GM18907 (cell line): ENCODE measurements around the gene KLHL26.
A peak's percentile ranks its signal among the peaks of the same experiment; 100 is the strongest.
"Not testable (repeated sequence)": the region's sequence is repeated elsewhere in the genome, so short reads cannot be mapped to it uniquely, and the experiment has no call there.

Source experiments
- ATAC-seq: cut with Tn5 transposase; IDR thresholded peaks from one replicate; pipeline ENCODE4 v1.9.1; 2021; ENCODE audit warnings: mild to moderate bottlenecking, moderate library complexity; ENCODE audit not compliant: unreplicated experiment

The KLHL26 gene, protein sequence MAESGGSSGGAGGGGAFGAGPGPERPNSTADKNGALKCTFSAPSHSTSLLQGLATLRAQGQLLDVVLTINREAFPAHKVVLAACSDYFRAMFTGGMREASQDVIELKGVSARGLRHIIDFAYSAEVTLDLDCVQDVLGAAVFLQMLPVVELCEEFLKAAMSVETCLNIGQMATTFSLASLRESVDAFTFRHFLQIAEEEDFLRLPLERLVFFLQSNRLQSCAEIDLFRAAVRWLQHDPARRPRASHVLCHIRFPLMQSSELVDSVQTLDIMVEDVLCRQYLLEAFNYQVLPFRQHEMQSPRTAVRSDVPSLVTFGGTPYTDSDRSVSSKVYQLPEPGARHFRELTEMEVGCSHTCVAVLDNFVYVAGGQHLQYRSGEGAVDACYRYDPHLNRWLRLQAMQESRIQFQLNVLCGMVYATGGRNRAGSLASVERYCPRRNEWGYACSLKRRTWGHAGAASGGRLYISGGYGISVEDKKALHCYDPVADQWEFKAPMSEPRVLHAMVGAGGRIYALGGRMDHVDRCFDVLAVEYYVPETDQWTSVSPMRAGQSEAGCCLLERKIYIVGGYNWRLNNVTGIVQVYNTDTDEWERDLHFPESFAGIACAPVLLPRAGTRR

DNA sequence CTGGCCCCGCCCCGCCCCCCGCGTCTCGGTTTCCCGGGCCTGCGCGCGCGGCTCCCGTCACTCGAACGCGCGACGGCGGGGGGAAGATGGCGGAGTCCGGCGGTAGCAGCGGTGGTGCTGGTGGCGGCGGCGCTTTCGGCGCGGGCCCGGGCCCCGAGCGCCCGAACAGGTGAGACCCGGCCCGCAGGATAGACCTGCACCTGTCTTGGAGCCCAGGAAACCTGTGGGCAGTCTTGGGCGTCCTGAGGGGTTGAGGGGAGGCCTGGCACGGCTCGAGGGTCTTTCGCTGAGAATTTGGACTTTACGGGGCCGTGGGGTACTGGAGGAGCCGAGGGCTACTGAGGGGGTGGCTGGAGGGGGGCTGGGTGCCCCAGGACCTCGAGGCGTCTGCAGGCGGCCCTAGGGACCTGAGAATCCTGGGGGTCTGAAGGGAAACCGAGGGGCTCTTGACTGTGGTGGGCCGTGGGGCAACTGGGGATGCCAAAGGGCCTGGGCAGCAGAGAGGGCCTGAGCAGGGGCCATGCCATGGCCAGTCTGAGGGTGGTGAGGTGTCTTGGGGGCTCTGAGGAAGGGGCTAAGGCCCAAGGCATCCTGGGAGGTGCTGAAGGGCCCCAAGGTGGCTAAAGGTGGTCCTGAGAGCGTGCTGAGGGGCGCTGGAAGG lies at the start of gene KLHL26:
TSS of gene KLHL26 (plus strand) at position 60 of the 661 bp plus-strand sequence. CDS start at position 87, 27 bp downstream.
- ATAC-seq, result peak; percentile 0

DNA sequence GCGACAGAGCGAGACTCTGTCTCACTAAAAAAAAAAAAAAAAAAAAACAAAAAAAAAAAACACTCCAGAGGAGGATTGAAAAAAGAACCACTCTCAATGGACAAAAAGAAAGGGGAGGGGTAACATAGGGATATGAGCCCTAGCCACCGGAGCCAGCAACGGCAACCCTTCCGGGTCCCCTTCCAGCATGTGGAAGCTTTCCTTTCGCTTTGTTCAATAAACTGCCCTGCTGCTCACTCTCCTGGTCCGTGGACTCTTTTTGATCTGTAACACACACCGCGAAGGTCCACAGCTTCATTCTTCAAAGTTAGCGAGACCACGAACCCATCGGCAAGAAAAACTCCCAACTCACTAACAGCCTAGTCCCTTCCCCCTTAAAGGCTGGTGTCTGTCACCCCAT lies 49.3 kb upstream of the KLHL26 start:
- no peak for ATAC-seq

DNA sequence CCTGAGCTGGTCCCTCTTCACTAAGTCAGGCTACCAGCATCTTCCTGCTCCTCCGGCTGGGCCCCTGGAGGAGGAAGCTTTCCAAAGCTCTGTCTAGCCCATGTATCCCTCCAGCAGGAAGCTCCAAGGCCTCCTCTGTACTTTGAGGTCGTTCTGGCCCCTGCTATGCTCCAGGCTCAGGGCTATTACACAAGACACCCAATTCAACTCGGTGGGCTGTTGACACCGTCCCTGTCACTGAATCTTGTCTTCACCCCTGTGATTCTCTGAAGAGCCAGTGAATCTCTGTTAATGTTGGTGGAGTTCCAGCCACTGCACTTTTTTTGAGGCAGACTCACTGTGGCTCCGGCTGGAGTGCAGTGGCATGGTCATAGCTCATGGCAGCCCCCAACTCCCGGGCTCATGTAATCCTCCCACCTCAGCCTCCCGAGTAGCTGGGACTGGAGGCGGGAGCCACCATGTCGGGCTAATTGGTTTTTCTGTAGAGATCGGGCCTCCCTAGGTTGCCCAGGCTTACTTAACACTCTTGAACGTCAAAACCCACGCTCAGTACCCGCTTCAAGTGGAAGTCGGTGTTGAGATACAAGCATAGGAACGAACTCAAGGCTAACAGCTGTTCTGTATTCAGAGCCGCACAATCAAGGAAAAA lies 48.7 kb upstream of the KLHL26 start:
- peak; percentile 8 for ATAC-seq

DNA sequence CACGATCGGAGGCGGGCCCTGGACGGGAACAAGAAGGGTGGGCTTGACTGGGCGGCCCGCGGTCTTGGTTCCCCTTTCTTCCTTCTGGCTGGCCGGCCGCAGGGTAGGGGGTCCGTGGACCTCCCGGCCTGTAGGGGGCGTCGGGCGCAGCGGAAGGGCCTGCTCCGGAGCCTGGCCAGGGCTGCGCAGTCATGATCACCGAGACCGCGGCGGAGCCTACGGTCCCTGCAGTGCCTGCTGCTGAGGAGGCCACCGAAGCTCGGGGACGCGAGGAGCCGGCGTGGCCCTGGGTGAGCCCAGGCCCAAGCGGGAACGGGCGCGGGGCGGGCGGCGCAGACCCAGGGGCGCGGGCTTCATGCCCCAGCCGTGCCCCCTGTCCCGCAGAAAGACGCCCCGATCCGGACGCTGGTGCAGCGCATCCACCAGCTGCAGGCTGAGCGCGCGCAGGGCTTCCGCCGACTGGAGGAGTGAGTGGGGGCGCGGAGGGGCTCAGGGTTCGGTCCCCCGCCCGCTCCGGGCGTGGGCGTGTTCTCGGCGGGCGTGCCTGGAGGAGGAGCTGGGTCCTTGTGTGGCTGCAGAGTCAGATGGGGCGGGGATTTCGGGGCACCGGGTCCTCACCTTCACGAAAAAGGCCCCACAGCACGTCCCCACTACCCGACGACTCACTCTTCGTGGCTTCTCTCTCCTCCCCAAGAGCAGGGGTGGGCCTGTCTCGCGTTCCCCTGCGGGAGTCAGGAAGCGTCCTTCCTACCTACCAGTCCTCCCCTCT lies 48.0 kb upstream of the KLHL26 start, which contains the start of gene REX1BD:
TSS of gene REX1BD (plus strand) at position 188 of the 769 bp plus-strand sequence. CDS start at position 192, 4 bp downstream.
- ATAC-seq, result peak; percentile 70

DNA sequence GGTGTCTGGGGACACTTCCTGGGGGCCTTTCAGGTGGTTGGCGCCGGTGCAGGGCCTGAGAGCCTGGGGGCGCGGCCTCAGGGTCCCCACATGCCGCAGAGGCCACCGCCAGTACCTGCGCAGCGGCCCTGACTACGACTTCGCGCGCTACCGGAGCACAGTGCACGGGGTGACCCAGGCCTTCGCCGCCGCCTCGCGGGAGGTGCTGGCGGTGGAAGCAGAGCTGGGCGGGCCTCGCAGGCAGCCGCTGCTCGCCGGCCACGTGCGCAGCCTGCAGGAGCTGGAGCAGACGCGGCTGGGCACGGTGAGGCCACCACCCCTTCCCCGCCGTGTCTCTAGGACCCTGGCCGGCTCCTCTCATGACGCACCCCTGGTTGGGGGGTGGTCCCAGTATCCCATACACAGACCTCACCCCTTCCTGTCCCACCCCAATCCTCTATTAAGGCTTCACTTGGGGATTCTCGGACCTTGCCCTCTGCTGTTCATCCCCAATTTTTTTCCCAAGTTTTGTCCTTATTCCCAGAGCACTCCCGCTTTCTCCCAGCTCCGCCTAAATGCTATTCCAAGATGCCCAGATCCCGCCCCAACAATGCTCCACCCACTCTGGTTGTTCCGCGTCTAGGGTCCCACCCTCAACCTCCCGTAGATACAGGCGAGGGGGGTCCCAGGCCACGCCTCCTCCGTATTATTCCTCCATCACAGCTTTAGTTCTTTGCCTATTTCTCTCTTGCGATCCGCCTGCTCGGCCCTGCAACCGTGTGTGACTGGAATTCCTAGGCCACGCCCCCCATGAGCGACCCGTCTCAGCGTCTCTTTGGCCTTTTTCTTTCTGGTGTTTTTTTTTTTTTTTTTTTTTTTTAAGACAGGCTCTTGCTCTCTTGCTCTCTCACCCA lies 47.2 kb upstream of the KLHL26 start:
- peak; percentile 33 for ATAC-seq

DNA sequence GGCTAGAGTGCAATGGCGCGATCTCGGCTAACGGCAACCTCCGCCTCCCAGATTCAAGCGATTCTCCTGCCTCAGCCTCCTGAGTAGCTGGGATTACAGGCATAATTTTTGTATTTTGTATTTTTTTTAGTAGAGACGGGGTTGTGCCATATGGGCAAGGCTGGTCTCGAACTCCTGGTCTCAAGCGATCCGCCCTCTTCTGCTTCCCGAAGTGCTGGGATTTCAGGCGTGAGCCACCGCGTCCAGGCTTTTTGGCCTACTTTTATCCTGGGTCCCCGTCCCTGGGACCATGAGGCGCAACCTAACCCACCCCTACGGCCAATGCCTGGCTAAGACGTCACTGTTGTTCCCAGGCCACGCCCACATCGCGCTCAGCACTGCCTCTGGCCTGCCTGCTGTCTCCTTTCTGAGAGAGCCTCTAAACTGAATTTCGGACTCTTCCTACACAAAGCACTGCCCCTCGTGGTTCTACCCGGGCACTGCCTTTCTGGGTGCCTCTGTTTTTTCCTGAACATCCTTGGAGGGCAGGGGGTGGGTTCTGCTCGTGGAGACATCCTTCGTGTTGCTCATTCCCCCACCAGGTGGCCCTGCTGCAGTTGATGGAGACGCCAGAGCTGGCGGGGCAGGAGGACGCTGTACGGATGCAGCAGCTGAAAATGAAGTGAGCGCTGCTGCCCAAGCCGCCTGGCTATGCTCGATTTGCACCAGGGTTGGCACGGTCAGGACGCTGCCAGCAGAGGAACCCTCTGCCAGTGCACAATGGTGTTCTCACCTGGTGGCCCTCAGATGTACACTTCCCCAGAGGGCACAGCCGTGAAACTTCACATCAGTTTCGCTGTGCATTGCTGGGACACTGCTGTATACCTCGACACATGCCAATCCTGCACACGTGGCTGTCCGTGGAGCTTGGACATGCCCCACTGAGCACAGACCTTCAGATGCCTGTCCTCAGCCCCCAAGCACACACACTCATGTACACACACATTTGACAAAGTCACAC lies 46.3 kb upstream of the KLHL26 start:
- no peak for ATAC-seq

DNA sequence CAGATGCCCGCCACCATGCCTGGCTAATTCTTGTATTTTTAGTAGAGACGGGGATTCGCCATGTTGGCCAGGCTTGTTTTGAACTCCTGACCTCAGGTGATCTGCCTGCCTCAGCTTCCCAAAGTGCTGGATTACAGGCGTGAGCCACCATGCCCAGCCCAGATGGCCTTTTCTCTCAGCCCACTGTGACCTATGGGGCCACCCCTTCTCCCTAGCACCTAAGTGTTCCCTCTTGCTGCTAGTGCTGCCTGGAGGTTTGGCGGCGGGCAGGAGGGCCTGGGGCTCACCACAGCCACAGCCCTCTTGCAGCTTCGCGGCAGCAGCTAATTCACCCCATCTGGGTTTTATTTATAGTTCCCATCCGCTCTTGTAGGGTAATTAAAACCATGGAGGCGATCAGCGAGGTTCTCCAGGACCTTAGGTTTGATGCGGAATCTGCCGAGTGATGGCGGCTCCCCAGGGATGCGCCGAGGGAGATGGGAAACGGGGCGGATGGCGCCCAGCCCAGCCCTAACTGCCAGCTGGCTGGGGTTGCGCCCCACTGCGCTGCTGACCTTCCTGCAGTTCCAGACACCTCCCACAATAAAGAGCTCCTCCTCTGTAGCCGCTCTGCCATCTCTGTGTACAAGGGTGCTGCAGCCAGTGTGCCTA lies 45.0 kb upstream of the KLHL26 start:
- ATAC-seq, result no peak

DNA sequence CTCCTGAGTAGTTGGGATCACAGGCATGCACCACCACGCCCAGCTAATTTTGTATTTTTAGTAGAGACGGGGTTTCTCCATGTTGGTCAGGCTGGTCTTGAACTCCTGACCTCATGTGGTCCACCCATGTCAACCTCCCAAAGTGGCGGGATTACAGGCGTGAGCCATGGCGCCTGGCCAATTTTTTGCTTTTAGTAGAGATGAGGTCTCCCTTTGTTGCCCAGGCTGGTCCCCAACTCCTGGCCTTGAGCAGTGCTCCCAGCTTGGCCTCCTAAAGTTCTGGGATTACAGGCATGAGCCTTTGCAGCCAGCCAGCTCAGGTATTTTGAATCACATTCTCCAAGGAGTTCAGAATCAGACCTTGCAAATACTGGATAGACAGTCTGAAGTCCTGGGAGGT lies 44.1 kb upstream of the KLHL26 start:
- ATAC-seq, result not testable (repeated sequence)

DNA sequence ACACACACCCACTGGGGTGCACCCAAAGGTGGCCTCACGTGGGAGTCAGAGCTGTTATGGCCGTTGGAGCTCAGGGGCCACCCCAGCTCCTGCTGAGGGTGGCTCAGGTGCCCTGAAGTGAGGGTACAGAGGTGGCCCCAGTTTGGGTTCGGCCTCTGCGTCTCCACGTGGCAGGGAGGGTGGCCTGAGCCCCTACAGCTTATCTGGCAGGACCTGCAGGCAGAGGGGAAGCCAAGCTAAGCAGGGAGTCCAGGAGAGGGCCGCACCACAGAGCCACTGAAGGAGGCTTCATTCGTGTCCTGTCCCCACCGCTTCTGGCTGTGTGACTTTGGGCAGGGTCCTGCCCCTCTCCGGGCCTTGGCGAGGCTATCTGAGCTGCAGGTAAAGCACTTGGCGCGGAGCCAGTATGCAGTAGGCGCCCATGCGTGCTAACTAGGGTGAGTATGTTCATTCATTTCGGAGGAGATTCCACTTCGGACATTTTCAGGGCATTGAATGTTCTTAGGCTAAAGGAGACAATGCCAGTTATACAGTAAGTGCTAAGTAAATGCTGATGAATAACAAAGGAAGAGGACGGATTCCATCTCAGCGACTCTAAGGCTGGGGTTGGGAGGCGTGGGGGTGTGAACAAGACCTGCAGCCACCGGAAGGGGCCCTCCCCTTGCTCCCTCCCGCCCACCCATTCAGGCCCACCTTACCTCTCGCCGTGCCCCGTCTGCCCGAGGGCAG lies 43.3 kb upstream of the KLHL26 start:
- no peak for ATAC-seq

DNA sequence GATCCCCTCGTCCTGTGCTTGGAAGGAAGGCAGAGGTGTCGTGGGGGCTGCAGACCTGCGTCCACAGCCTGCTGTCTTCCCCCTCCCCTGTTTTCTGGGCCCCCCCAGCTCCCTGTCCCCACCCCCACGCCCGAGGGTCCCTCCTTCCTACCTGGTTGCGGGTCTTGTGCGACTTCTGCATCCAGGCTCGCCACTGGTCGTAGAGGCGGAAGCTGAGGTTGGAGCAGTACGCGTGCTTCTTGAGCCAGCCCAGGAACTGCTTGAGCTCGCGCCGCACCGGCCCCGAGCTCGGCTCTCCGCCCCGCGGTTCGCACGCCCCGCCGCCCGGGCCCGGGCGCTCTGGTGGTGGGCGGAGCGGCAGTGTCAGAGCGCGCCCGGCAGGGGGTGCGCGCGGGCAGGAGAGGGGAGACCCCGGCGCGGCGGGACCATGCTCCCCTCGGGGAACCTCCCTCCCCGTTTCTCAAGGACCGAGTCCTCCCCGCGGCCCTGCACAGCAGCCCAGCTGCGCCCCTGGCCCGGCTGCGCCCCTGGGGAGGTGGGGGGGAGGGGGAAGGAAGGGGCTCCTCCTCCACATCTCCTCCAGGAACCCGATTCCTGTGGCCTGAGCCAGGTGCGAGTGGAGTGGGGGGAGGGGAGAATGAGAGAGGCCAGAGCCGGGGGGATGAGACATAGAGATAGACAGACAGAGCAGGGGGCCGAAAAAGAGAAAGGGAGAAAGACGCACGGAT lies 42.6 kb upstream of the KLHL26 start:
- peak; percentile 59 for ATAC-seq

DNA sequence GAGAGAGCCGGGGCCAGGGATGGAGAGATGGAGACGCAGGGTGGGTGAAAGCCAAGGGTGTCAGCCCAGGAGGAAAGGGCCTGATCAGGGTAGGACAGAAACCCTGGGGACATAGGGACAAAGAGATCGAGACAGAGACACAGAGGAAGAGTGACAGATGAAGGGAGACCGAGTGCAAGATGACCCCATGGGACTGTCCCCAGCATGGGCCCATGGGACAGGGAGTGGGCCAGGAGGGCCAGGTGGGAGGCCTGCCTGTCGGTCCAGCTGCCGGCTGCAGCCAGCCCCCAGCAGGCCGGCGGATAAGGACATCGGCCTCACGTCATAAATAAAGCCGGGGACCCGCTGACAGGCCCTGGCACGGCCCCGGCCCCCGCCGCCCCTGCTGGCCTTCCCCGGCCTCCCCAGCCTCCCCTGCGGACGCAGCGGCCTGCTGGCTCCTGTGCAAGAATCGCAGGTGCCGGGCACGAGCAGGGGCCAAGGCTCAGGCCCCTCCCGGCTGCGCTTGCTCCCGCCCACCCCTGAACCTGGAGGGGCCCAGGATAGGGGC lies 41.9 kb upstream of the KLHL26 start:
- peak; percentile 16 for ATAC-seq

DNA sequence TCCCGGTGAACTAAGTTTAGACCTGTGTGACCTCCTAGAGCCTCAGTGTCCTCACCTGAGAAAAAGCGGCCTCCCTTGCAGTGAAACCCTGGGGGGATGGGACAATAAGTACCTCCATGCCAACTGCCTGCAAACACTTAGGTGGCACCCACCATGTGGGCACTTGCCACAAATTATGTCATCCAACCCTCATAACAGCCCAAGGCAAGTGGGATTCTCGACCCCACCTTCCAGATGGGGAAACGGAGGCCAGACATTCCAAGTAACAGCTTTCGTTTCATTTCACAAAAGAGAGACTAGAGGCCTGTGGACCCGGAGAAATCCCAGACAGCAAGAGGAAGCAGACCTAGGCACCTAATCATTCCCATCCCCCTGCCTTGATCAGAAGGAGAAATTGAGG lies 41.4 kb upstream of the KLHL26 start:
- ATAC-seq, result no peak

DNA sequence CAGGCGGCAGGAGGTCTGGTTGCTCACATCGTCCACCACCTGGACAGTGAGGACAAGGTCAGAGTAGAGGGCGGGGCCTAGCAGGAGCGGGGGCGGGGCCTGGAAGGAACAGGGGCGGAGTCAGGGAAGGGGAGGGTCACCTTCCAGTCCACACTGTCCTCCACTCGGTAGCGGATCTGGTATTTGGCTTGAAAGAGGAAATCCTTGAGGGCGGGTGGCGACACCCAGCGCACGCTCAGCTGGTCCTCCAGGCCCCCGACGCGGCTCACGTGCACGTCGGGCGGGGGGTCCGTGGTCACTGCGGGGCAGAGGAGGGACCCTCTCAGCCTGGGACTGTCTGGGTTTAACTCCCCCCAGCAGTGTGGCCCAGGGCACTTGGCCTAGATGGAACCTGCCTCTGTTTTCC lies 40.1 kb upstream of the KLHL26 start:
- ATAC-seq, result no peak

DNA sequence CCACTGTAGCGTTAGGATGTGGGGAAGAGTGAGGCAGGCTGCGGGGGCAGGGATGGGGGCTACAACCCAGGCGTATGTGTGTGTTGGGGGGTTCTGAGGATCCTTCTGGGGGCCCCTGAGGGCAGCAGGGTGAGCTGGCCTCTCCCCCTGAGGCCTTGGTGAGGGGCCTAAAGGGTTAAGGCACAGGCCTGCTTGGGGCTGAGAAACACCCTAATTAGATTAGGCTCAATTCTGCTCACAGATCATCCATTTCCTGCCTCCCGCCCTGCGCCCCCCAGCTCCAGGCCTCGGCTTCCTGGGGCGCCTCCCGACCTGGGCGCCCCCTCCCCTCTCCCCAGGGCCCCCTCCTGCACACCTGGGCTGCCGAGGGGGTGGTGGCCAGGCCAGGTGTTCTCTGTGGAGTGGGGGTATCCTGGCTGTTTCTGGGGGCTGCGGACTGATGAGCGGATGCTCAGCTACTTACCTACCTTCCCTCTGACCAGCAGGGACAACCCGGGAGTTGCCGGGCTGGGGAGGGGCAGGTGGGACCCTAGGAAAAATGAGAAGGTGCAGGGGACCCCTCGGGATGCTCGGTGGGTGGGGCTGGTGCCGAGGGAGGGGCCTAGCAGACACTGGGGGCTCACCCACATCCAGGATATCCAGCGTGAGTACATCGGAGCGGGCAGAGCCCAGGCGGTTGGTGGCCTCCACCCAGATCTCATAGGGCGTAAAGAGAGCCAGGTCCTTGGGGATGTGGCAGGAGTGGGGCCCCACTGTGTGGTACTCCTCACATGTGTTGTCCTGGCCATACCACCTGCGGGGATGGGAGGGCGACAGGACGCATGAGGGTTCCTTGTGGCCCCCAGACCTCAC lies 38.8 kb upstream of the KLHL26 start:
- ATAC-seq, result no peak

DNA sequence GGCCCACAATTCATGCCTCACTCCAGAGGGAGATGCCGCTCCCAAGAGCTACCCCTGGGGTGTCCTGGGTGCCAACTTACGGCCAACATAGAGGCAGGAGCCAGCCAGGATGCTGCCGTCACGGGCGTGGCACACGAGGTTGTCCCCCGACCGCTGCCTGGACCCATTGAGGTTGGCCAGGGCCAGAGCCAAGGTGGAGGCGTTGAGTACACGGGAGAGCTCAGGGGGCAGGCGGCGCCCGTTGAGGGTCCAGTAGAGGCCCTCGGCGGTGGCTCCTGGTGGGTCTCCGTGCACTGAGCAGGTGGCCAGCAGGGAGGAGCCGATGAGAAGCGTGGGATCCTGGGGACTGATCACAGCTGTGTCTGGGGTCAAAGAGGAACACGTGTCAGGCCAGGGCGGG lies 37.3 kb upstream of the KLHL26 start:
- no peak for ATAC-seq
